Stimulated activated CD4-positive, alpha-beta T cell treated with anti-CD3 and anti-CD28 coated beads, Interleukin-15, amount 100 ng/mL, for 1 hour (primary cell): ENCODE measurements around the gene RRP8.

Experiments used
- DNase-seq, 2 donors: peaks; one replicate each; pipeline ENCODE4 v3.0.0-alpha.2; 2020; ENCODE audit warnings: low read depth in 1 of 2, low spot score in 1 of 2

The RRP8 gene

GRCh38 chr11:6570691-6571427 lies 32.6 kb downstream of the RRP8 start:
- no peak for DNase-seq

- DNase-seq: no peak
Measured at GRCh38 chr11:6569706-6570105, 33.7 kb downstream of the RRP8 start.

GRCh38 chr11:6568191-6568918 lies 35.1 kb downstream of the RRP8 start:
- DNase-seq: no peak

- DNase-seq: no peak
Measured at GRCh38 chr11:6567371-6567745, 36.1 kb downstream of the RRP8 start.

- DNase-seq: no peak
Measured at GRCh38 chr11:6566704-6567370, 36.6 kb downstream of the RRP8 start.

GRCh38 chr11:6565988-6566703 lies 37.3 kb downstream of the RRP8 start:
- DNase-seq: no peak

- no peak for DNase-seq
Measured at GRCh38 chr11:6565325-6565724, 38.1 kb downstream of the RRP8 start.

- DNase-seq: no peak
Measured at GRCh38 chr11:6563667-6564066, 39.7 kb downstream of the RRP8 start.

GRCh38 chr11:6563121-6563619 lies 40.2 kb downstream of the RRP8 start:
- no peak for DNase-seq

GRCh38 chr11:6561288-6561687 lies 42.1 kb downstream of the RRP8 start:
- no peak for DNase-seq

- no peak for DNase-seq
Measured at GRCh38 chr11:6559369-6559768, 44.0 kb downstream of the RRP8 start.

- DNase-seq: no peak
Measured at GRCh38 chr11:6557761-6558674, 45.4 kb downstream of the RRP8 start.

GRCh38 chr11:6557063-6557462 lies 46.4 kb downstream of the RRP8 start:
- no peak for DNase-seq

GRCh38 chr11:6556139-6556949 lies 47.1 kb downstream of the RRP8 start:
- DNase-seq: no peak

GRCh38 chr11:6554828-6555706 lies 48.3 kb downstream of the RRP8 start:
- DNase-seq: no peak

- no peak for DNase-seq
Measured at GRCh38 chr11:6553634-6554033, 49.8 kb downstream of the RRP8 start.

- no peak for DNase-seq
Measured at GRCh38 chr11:6548641-6549040, 54.8 kb downstream of the RRP8 start.

- DNase-seq: no peak
Measured at GRCh38 chr11:6548121-6548520, 55.3 kb downstream of the RRP8 start.

GRCh38 chr11:6547177-6547576 lies 56.2 kb downstream of the RRP8 start:
- DNase-seq: no peak
